Cortex of kidney (tissue), 1 donor: ENCODE data around the gene SPECC1.
"Not testable (repeated sequence)": the region's sequence is repeated elsewhere in the genome, so short reads cannot be mapped to it uniquely, and the experiment has no call there.

ENCODE experiments used
- DNase-seq: peaks from one replicate; lab custom pipeline; 2025; lab: John Stamatoyannopoulos, UW

The SPECC1 gene

GRCh38 chr17:20236578-20237227 is 227.5 kb downstream of the SPECC1 start:
- no peak for DNase-seq

GRCh38 chr17:20239776-20240175 is 230.6 kb downstream of the SPECC1 start:
- not testable (repeated sequence) for DNase-seq

- no peak for DNase-seq
Measured at GRCh38 chr17:20241855-20242254, 232.7 kb downstream of the SPECC1 start.

GRCh38 chr17:20242271-20242670 is 233.1 kb downstream of the SPECC1 start:
- no peak for DNase-seq

GRCh38 chr17:20243524-20243923 is 234.4 kb downstream of the SPECC1 start:
- DNase-seq, result no peak

GRCh38 chr17:20244671-20245070 is 235.5 kb downstream of the SPECC1 start:
- DNase-seq, result no peak

- no peak for DNase-seq
Measured at GRCh38 chr17:20246692-20247091, 237.5 kb downstream of the SPECC1 start.

- no peak for DNase-seq
Measured at GRCh38 chr17:20253323-20253722, 244.2 kb downstream of the SPECC1 start.

GRCh38 chr17:20254541-20254940 is 245.4 kb downstream of the SPECC1 start:
- no peak for DNase-seq

GRCh38 chr17:20256144-20256543 is 247.0 kb downstream of the SPECC1 start:
- DNase-seq, result no peak

- no peak for DNase-seq
Measured at GRCh38 chr17:20257008-20257407, 247.8 kb downstream of the SPECC1 start.

GRCh38 chr17:20257798-20258197 is 248.6 kb downstream of the SPECC1 start:
- no peak for DNase-seq

- no peak for DNase-seq
Measured at GRCh38 chr17:20259668-20260067, 250.5 kb downstream of the SPECC1 start.

- DNase-seq, result no peak
Measured at GRCh38 chr17:20260268-20260667, 251.1 kb downstream of the SPECC1 start.

GRCh38 chr17:20262226-20263114 is 253.3 kb downstream of the SPECC1 start:
- no peak for DNase-seq

GRCh38 chr17:20263115-20263433 is 253.9 kb downstream of the SPECC1 start:
- DNase-seq, result not testable (repeated sequence)

- no peak for DNase-seq
Measured at GRCh38 chr17:20263595-20263994, 254.4 kb downstream of the SPECC1 start.

GRCh38 chr17:20264996-20265395 is 255.8 kb downstream of the SPECC1 start:
- no peak for DNase-seq

GRCh38 chr17:20266806-20267458 is 257.8 kb downstream of the SPECC1 start:
- no peak for DNase-seq

GRCh38 chr17:20267459-20267842 is 258.3 kb downstream of the SPECC1 start:
- no peak for DNase-seq

GRCh38 chr17:20270369-20270768 is 261.2 kb downstream of the SPECC1 start:
- DNase-seq, result no peak

GRCh38 chr17:20271011-20271610 is 262.0 kb downstream of the SPECC1 start:
- DNase-seq, result no peak
